Kidney (tissue), 14 donors: ENCODE results near the gene ITGAL. TPM values are rescaled to one million over a fixed set of nuclear protein-coding genes. Genes with fewer than 3 reads are reported as not detected.

Source experiments
- DNase-seq, 5 donors: peaks; one replicate each; pipeline ENCODE4 v3.0.0-alpha.2; 2013 to 2020
- FAIRE-seq: peaks from 2 replicates; lab custom pipeline; 2012; peaks lifted over from hg19 to GRCh38; lab: Jason Lieb, UNC
- H3K27ac ChIP-seq, 2 donors: one replicate each; pipeline ENCODE4 v1.7.0; 2013; ENCODE audit warnings: low read depth in 2 of 2, low read length in 2 of 2, inconsistent platforms in 1 of 2
- H3K27me3 ChIP-seq: one replicate; pipeline ENCODE4 v1.7.1; 2013; ENCODE audit warnings: low read length, inconsistent platforms; ENCODE audit not compliant: control insufficient read depth, insufficient read depth
- H3K36me3 ChIP-seq, 3 donors: one replicate each; pipeline versions ENCODE4 v1.7.0 to v1.7.1; 2013; ENCODE audit warnings: low read length in 3 of 3, control low read depth in 1 of 3, inconsistent platforms in 1 of 3; ENCODE audit not compliant: insufficient read depth in 3 of 3, control insufficient read depth in 2 of 3
- H3K4me1 ChIP-seq, 3 donors: one replicate each; pipeline versions ENCODE4 v1.7.0 to v1.7.1; 2013; ENCODE audit warnings: low read length in 3 of 3, inconsistent platforms in 1 of 3, low read depth in 1 of 3; ENCODE audit not compliant: control insufficient read depth in 2 of 3, insufficient read depth in 2 of 3
- H3K4me3 ChIP-seq, 3 donors: one replicate each; pipeline versions ENCODE4 v1.7.0 to v1.8.1; 2013; ENCODE audit warnings: low read length in 3 of 3, control low read depth in 1 of 3, inconsistent platforms in 1 of 3
- H3K9ac ChIP-seq, 3 donors: one replicate each; pipeline versions ENCODE4 v1.7.0 to v1.7.1; 2013; ENCODE audit warnings: low read length in 3 of 3, control low read depth in 1 of 3, inconsistent platforms in 1 of 3
- H3K9me3 ChIP-seq, 3 donors: one replicate each; pipeline versions ENCODE4 v1.7.0 to v1.7.1; 2013; ENCODE audit warnings: low read length in 3 of 3, control low read depth in 1 of 3, inconsistent platforms in 1 of 3; ENCODE audit not compliant: control insufficient read depth in 2 of 3, insufficient read depth in 1 of 3
- CTCF ChIP-seq: IDR thresholded peaks from 3 replicates; pipeline ENCODE4 v1.5.1; 2012; ENCODE audit warnings: mild to moderate bottlenecking, moderate library complexity, borderline replicate concordance; ENCODE audit not compliant: insufficient read depth; ENCODE audit errors: extremely low read depth
- intact Hi-C: fragments of 100-400 bp; cut with DNase I; formaldehyde crosslinking; loops from one replicate; pipeline ENCODE4 v1.11.1; 2022
- polyA plus RNA-seq: library from polyadenylated mRNA; stranded (reverse); fragments of 350-450 nt; fragmentation: Illumina TruSeq; extraction: RNeasy Lipid Tissue Mini Kit (QIAGEN cat#74804); gene quantifications from one replicate; pipeline ENCODE4 v1.2.3, GENCODE V29; 2014; ENCODE audit warnings: low read depth, low replicate concordance; ENCODE audit not compliant: insufficient read depth
- total RNA-seq: library from RNA; stranded (reverse); fragmentation: NEBNext Ultra II Directional; extraction: Animal tissue kit (Norgen Biotek cat#: 25700); gene quantifications from one replicate; pipeline ENCODE4 v1.2.1, GENCODE V29; 2021
- donor health status: control.
- donor health status: control.
- donor health status: control.
- donor health status: control.
- donor health status: control.
- donor health status: DM: yes; HTN: yes; CAD: no.
- donor health status: Normal renal cell carcinoma (clear cell type).

The ITGAL gene
- total and polyA plus RNA-seq, 2 donors from 2014 or later = 0.56 to 19.6 TPM

- H3K9me3 ChIP-seq = no peaks in the 10 kb centered on the region
- DNase-seq (no peak), FAIRE-seq (no peak)
- no peak for TF ChIP-seq CTCF
- H3K27ac ChIP-seq = no peak overlapping the region
- H3K36me3 ChIP-seq = no peaks in the 10 kb centered on the region
- H3K4me3 ChIP-seq = no peak overlapping the region
- no peak overlapping the region for H3K9ac ChIP-seq
- no peaks in the 10 kb centered on the region for H3K4me1 ChIP-seq
- no peaks in the 10 kb centered on the region for H3K27me3 ChIP-seq
- intact Hi-C loops = no loop called here
Measured at GRCh38 chr16:30437511-30438046, 35.0 kb upstream of the ITGAL start.

GRCh38 chr16:30438835-30439234 is 33.7 kb upstream of the ITGAL start:
- Histone ChIP-seq H3K4me1 (no peaks in the 10 kb centered on the region), H3K9me3 (no peaks in the 10 kb centered on the region), H3K27me3 (no peaks in the 10 kb centered on the region), H3K4me3 (no peak overlapping the region), H3K36me3 (peaks cover 0 to 3% (median 0%) of the 10 kb centered on the region in 3 donors), H3K27ac (no peak overlapping the region), H3K9ac (no peak overlapping the region)
- no peak for FAIRE-seq
- no peak for DNase-seq
- intact Hi-C loops = no loop called here
- no peak for TF ChIP-seq CTCF

GRCh38 chr16:30439720-30440348 is 32.7 kb upstream of the ITGAL start:
- no peaks in the 10 kb centered on the region for H3K27me3 ChIP-seq

More at GRCh38 chr16:30439720-30440348, 32.7 kb upstream of the ITGAL start:
- Histone ChIP-seq H3K4me3 (no peak overlapping the region), H3K27ac (no peak overlapping the region), H3K9ac (no peak overlapping the region), H3K9me3 (peaks cover 0 to 9% (median 0%) of the 10 kb centered on the region in 3 donors), H3K36me3 (peaks cover 3 to 13% (median 4%) of the 10 kb centered on the region in 3 donors), H3K4me1 (peaks cover 0 to 7% (median 0%) of the 10 kb centered on the region in 3 donors)
- TF ChIP-seq CTCF = no peak
- no peak for DNase-seq
- intact Hi-C loops = no loop called here
- no peak for FAIRE-seq
